ENCODE results near the gene CIAO2A. TPM values are rescaled to one million over a fixed set of nuclear protein-coding genes. Genes with fewer than 3 reads are reported as not detected.
A peak's percentile ranks its signal among the peaks of the same experiment; 100 is the strongest.

CIAO2A gene
- total RNA-seq, 2 donors from 2014 or later = 49.1 to 55.2 TPM

GRCh38 chr15:64050281-64051092, 43.2 kb downstream of the CIAO2A start:
- intact Hi-C loops (cut with DNase I) = no loop called here
- DNase-seq = no peak
- ATAC-seq = no peak

- ATAC-seq (no peak), DNase-seq (no peak)
- intact Hi-C loops (cut with DNase I) = loop anchor here (5.0 to 10.0 kb wide), 3 partner anchors 62 to 134 kb away; no protein-coding TSS in a partner anchor
Observed at GRCh38 chr15:64048781-64049460, 44.7 kb downstream of the CIAO2A start.

GRCh38 chr15:64046421-64047153, 47.1 kb downstream of the CIAO2A start, which contains the start of gene DAPK2:
Gene DAPK2 (minus strand): TSS chr15:64046485. CDS start chr15:64040261, 6,224 bp downstream.
- DNase-seq (peak; percentile 79), ATAC-seq (peak; percentile 86 to 89)
- intact Hi-C loops (cut with DNase I) = loop anchor here (5.0 to 10.0 kb wide), 3 partner anchors 59 to 132 kb away; no protein-coding TSS in a partner anchor

GRCh38 chr15:64045774-64046420, 47.7 kb downstream of the CIAO2A start:
- DNase-seq = no peak

GRCh38 chr15:64045101-64045435, 48.6 kb downstream of the CIAO2A start:
- intact Hi-C loops (cut with DNase I) = loop anchor here (5.0 to 10.0 kb wide), 3 partner anchors 58 to 130 kb away; no protein-coding TSS in a partner anchor

More at GRCh38 chr15:64045774-64046420, 47.7 kb downstream of the CIAO2A start:
- peak; percentile 34 to 36 for ATAC-seq
- intact Hi-C loops (cut with DNase I) = loop anchor here (5.0 to 10.0 kb wide), 3 partner anchors 59 to 131 kb away; no protein-coding TSS in a partner anchor

GRCh38 chr15:64044300-64045100, 49.1 kb downstream of the CIAO2A start:
- ATAC-seq (peak; percentile 12 to 32), DNase-seq (no peak)
- intact Hi-C loops (cut with DNase I) = loop anchor here (5.0 to 10.0 kb wide), 3 partner anchors 57 to 130 kb away; no protein-coding TSS in a partner anchor

More at GRCh38 chr15:64045101-64045435, 48.6 kb downstream of the CIAO2A start:
- DNase-seq = no peak
- ATAC-seq = peak in 1 of 2 donors; percentile 3

GRCh38 chr15:64038878-64039610, 54.6 kb downstream of the CIAO2A start:
- intact Hi-C loops (cut with DNase I) = no loop called here
- ATAC-seq = no peak
- no peak for DNase-seq

- ATAC-seq (no peak), DNase-seq (no peak)
- intact Hi-C loops (cut with DNase I) = no loop called here
Observed at GRCh38 chr15:64037966-64038365, 55.7 kb downstream of the CIAO2A start.

- intact Hi-C loops (cut with DNase I) = no loop called here
- DNase-seq (no peak), ATAC-seq (no peak)
Observed at GRCh38 chr15:64037116-64037515, 56.5 kb downstream of the CIAO2A start.

- ATAC-seq (peak in 1 of 2 donors; percentile 63), DNase-seq (no peak)
- intact Hi-C loops (cut with DNase I) = no loop called here
Observed at GRCh38 chr15:64035525-64035924, 58.1 kb downstream of the CIAO2A start.

GRCh38 chr15:64034519-64034918, 59.1 kb downstream of the CIAO2A start:
- ATAC-seq (no peak), DNase-seq (no peak)
- intact Hi-C loops (cut with DNase I) = no loop called here

GRCh38 chr15:64032329-64032728, 61.3 kb downstream of the CIAO2A start:
- DNase-seq = no peak
- intact Hi-C loops (cut with DNase I) = no loop called here
- peak in 1 of 2 donors; percentile 33 for ATAC-seq

- DNase-seq (no peak), ATAC-seq (no peak)
- intact Hi-C loops (cut with DNase I) = no loop called here
Observed at GRCh38 chr15:64030123-64030522, 63.5 kb downstream of the CIAO2A start.

GRCh38 chr15:64029633-64030032, 64.0 kb downstream of the CIAO2A start:
- ATAC-seq = no peak
- intact Hi-C loops (cut with DNase I) = no loop called here

GRCh38 chr15:64029110-64029509, 64.5 kb downstream of the CIAO2A start:
- no peak for ATAC-seq
- DNase-seq = no peak
- intact Hi-C loops (cut with DNase I) = no loop called here

More at GRCh38 chr15:64029633-64030032, 64.0 kb downstream of the CIAO2A start:
- no peak for DNase-seq

GRCh38 chr15:64026591-64026990, 67.0 kb downstream of the CIAO2A start:
- ATAC-seq (no peak), DNase-seq (no peak)
- intact Hi-C loops (cut with DNase I) = no loop called here
